ENCODE results near the gene HARS1. TPM values are rescaled to one million over a fixed set of nuclear protein-coding genes. Genes with fewer than 3 reads are reported as not detected.
A peak's percentile ranks its signal among the peaks of the same experiment; 100 is the strongest.
"Not testable (repeated sequence)": the region's sequence is repeated elsewhere in the genome, so short reads cannot be mapped to it uniquely, and the experiment has no call there.

Gene HARS1
- total RNA-seq, 3 donors from 2014 or later: 44.5 to 58.3 (median 56.4) TPM

DNA sequence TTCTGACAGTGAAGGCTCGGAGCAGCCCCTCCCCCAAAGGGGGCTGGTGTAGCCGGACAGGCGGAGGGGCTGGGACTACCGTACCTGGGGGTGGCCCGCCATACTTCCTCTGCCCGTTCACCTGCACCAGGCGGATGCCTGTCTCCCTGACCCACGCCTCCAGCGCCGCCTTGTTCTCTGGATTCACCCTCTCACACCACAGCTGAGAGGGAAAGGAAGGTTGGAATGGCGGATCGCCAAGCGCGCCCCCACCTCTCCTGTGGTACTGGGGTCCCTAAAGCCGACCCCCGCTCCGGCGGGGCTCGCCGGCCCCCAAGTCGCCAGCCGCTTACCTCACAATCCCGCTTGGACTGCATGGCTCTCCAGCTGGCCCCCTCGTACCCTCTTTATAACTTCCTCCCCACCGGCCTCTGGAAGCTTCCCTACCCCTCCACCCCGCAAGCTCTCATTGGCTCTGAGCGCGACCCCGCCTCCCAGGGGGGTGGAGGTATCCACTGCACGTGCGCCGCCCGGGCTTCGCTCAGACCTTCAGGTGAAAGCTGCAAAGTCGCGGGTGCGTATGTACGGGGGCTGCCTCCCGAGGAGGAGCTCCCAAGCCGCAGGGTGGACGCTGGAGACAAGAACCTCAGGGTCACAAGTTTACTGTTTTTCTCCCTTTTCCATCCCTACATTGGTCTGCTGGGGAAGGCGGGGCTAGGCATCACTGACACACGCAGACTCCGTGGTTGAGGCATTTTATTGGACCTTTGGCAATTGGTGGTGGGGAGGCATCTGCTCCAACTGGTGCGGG, 17.8 kb downstream of the HARS1 start, which contains the start of gene DND1:
TSS of gene DND1 (minus strand) at position 390 of the 790 bp plus-strand sequence. CDS start at position 356, 34 bp downstream.
- H3K4me1 ChIP-seq (ENCODE audit: low read depth): peaks cover 9% of the 10 kb centered on the region
- no peaks in the 10 kb centered on the region for H3K36me3 ChIP-seq (ENCODE audit: low read depth)
- ATAC-seq (no peak), DNase-seq (no peak)
- TF ChIP-seq, protein P1, sequence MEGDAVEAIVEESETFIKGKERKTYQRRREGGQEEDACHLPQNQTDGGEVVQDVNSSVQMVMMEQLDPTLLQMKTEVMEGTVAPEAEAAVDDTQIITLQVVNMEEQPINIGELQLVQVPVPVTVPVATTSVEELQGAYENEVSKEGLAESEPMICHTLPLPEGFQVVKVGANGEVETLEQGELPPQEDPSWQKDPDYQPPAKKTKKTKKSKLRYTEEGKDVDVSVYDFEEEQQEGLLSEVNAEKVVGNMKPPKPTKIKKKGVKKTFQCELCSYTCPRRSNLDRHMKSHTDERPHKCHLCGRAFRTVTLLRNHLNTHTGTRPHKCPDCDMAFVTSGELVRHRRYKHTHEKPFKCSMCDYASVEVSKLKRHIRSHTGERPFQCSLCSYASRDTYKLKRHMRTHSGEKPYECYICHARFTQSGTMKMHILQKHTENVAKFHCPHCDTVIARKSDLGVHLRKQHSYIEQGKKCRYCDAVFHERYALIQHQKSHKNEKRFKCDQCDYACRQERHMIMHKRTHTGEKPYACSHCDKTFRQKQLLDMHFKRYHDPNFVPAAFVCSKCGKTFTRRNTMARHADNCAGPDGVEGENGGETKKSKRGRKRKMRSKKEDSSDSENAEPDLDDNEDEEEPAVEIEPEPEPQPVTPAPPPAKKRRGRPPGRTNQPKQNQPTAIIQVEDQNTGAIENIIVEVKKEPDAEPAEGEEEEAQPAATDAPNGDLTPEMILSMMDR (IDR thresholded peaks at IDR 0.05): no peak
- no peak within 1 kb of the TSS for H3K4me3 ChIP-seq
- intact Hi-C loops (cut with DNase I, micrococcal nuclease): no loop called here
- no peaks in the 10 kb centered on the region for H3K9me3 ChIP-seq

DNA sequence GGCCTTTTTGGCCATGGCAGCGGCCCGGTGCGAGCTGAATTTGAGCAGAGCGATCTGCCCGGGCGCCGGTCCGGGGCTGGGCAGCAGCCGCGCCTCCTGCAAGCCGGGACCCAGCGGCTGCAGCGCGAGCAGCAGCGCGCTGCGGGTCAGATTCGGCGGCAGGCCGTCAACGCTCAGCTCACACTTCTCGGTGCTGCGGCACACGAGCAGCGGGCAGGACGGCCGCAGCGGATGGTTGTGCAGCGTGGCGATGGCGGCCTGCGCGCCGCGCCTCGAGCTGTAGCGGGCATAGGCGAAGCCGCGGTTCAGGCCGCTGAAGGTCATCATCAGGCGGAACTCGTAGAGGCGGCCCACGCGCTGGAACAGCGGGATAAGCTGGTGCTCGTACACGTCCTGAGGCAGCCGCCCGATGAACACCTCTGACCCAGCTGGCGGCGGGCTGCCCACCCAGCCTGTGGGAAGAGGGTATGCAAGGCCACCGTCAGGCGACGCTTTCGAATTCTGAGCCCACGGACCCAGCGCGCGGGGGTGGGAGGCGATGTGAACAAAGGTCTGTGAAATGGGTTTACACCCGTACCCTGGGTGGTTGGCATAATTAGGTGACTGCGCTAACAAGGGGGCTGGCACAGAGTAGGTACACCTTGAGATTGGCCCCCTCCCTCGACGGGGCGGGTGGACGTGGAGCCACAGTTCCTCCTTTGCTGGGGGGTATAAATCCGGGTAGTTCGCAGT, 18.5 kb downstream of the HARS1 start:
- intact Hi-C loops (cut with DNase I, micrococcal nuclease): no loop called here
- no peak overlapping the region for H3K4me3 ChIP-seq
- peaks cover 9% of the 10 kb centered on the region for H3K4me1 ChIP-seq (ENCODE audit: low read depth)
- ATAC-seq (peak; percentile 10), DNase-seq (peak in 2 of 3 donors; percentile 57 to 67)
- H3K36me3 ChIP-seq (ENCODE audit: low read depth): no peaks in the 10 kb centered on the region
- no peaks in the 10 kb centered on the region for H3K9me3 ChIP-seq
- TF ChIP-seq, protein P1 (IDR thresholded peaks at IDR 0.05): no peak

DNA sequence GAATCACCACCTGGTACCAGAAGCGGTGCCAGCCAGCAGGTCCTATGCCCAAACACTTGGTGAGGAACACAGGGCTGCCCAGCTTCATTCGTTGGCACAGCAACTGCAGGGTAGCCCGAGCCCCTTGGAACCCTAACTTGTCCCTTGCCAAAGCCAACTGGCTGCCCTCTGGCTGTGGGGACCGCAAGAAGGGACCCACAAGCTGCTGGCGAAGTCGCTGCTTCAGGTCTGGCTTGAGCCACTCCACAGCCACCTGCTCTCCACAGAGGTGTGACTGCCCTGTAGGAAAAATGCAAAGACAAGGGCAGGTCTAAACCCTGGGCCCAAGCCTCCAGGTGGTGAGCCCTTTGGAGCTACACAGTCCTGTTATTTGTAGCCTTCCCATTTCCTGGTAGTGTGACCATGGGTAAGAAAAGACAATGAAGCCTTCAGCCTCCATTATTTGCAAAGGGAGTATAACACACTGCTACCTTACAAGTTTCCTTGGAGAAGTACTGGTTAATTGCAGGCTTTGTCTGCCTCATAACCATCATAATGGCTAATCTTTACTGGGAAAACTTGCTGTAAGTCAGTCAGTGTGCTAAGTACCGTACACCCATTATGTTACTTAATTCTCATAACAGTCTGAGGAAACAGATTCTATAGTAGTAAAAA, 19.6 kb downstream of the HARS1 start:
- no peak overlapping the region for H3K4me3 ChIP-seq
- H3K9me3 ChIP-seq: no peaks in the 10 kb centered on the region
- ATAC-seq: peak; percentile 81
- TF ChIP-seq, protein P1 (IDR thresholded peaks at IDR 0.05): no peak
- intact Hi-C loops (cut with DNase I, micrococcal nuclease): no loop called here
- peaks cover 11% of the 10 kb centered on the region for H3K4me1 ChIP-seq (ENCODE audit: low read depth)
- no peak for DNase-seq
- no peaks in the 10 kb centered on the region for H3K36me3 ChIP-seq (ENCODE audit: low read depth)

DNA sequence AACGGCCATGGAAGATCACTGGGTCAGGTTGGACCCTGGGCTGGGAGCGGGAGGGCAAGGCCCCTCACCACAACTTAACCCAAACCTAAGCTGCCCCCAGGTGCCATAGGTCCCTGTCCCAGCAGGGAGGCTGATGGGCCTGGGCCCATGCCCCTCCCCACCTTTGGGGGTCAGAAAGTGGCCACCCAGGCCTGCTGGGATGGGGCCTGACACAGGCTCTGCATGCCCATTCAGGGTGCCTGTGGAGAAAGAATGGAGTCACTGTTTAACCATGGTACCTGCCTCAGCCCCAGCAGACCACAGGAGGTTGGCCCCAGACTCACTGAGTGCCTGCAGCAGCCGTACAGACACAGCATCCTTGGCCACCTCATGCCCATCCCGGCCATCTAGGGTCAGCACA, 20.1 kb downstream of the HARS1 start:
- intact Hi-C loops (cut with DNase I, micrococcal nuclease); H3K4me3 ChIP-seq; H3K36me3 ChIP-seq (ENCODE audit: low read depth); H3K9me3 ChIP-seq; DNase-seq: not testable (repeated sequence)
- ATAC-seq: peak; percentile 2
- H3K4me1 ChIP-seq (ENCODE audit: low read depth): peaks cover 17% of the 10 kb centered on the region

DNA sequence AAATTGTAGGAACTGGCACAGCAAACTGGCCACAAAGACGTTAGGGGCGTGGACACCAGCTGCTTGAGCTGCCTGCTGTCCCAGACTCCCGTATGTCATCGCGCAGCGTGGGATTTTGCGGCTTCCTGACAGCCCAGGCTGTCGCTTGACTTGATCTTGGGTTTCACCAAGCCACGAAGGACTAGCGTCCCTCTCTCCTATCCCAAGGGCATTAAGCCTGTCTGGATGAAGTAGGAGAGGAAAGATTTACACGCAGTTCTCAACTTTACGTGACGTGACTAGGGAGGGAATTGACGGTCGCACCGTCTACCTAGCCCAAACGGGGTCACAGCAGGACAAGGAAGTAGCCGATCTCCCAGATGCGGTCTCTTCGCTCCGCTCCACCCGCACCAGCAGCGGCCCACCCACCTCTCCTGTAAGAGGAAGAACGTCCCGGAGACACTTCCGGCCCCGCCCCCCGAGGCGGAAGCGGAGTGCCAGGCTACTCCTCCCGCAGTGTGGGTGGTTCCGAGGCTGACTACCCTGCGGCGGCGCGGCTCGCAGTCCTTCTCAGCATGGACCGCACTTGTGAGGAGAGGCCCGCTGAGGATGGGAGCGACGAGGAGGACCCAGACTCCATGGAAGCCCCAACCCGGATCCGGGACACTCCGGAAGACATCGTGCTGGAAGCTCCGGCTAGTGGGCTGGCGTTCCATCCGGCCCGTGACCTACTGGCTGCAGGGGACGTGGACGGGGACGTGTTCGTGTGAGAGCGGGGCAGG, 26.6 kb downstream of the HARS1 start, which contains the start of gene WDR55:
TSS of gene WDR55 (plus strand) at position 546 of the 761 bp plus-strand sequence. CDS start at position 555, 9 bp downstream.
- intact Hi-C loops (cut with DNase I, micrococcal nuclease): no loop called here
- TF ChIP-seq, protein P1 (IDR thresholded peaks at IDR 0.05): no peak
- ATAC-seq (peak; percentile 98), DNase-seq (peak; percentile 98 to 99 (median 99))
- Histone ChIP-seq H3K9me3 (no peaks in the 10 kb centered on the region), H3K4me1 (ENCODE audit: low read depth) (peaks cover 19% of the 10 kb centered on the region), H3K36me3 (ENCODE audit: low read depth) (no peaks in the 10 kb centered on the region), H3K4me3 (peak within 1 kb of the TSS; percentile 88)
